OCI-LY7 (cell line): ENCODE results near the gene KNG1. TPM values are rescaled to one million over a fixed set of nuclear protein-coding genes. Genes with fewer than 3 reads are reported as not detected.

ENCODE experiments used
- BruUV-seq: library from RNA; stranded (reverse); fragments of 400-500 nt; replicated peaks from 2 replicates; lab custom pipeline; 2021; lab: Mats Ljungman, UMichigan
- CTCF ChIA-PET: fragments of 300-600 bp; sonication (Branson Sonifier 250); formaldehyde crosslinking; loops from one replicate; lab custom pipeline; 2022; ENCODE audit warnings: antibody characterized with exemption; ENCODE audit not compliant: unreplicated experiment; lab: Charles Lee
- POLR2A ChIA-PET: fragments of 300-600 bp; sonication (Branson Sonifier 250); formaldehyde crosslinking; loops from one replicate; lab custom pipeline; 2022; ENCODE audit warnings: antibody characterized with exemption; lab: Charles Lee
- DNase-seq: peaks from one replicate; pipeline ENCODE4 v3.0.0-alpha.2; 2015; ENCODE audit warnings: low spot score
- H2AFZ ChIP-seq: fragments of 200-600 bp; sonication (generic), shearing (Covaris generic); 2 replicates; pipeline ENCODE4 v1.6.1; 2014; ENCODE audit warnings: mild to moderate bottlenecking, antibody characterized with exemption, low read length, moderate library complexity
- H3K27ac ChIP-seq: fragments of 200-600 bp; sonication (generic); 2 replicates; pipeline ENCODE4 v1.5.1; 2014; ENCODE audit warnings: mixed run types, low read depth, mild to moderate bottlenecking, moderate library complexity, low read length, inconsistent platforms; ENCODE audit not compliant: poor library complexity, severe bottlenecking
- H3K36me3 ChIP-seq: fragments of 200-600 bp; sonication (generic); 2 replicates; pipeline ENCODE4 v1.6.1; 2014; ENCODE audit warnings: mild to moderate bottlenecking, antibody characterized with exemption, low read length, moderate library complexity, mixed read lengths; ENCODE audit not compliant: insufficient read depth
- H3K4me1 ChIP-seq: fragments of 200-600 bp; sonication (generic); 2 replicates; pipeline ENCODE4 v1.5.1; 2014; ENCODE audit warnings: mild to moderate bottlenecking, low read length; ENCODE audit not compliant: insufficient read depth, poor library complexity, severe bottlenecking
- H3K4me2 ChIP-seq: fragments of 200-600 bp; sonication (generic); 2 replicates; pipeline ENCODE4 v1.6.1; 2014; ENCODE audit warnings: mild to moderate bottlenecking, low read length
- H3K4me3 ChIP-seq: fragments of 200-600 bp; sonication (generic); 2 replicates; pipeline ENCODE4 v1.5.1; 2014; ENCODE audit warnings: mild to moderate bottlenecking, low read depth, low read length; ENCODE audit not compliant: poor library complexity, severe bottlenecking
- H3K79me2 ChIP-seq: fragments of 200-600 bp; sonication (generic); 2 replicates; pipeline ENCODE4 v1.6.1; 2016; ENCODE audit warnings: low read depth, mild to moderate bottlenecking, low read length, moderate library complexity, mixed read lengths; ENCODE audit not compliant: insufficient read depth
- H3K9me2 ChIP-seq: fragments of 200-600 bp; sonication (generic); 2 replicates; pipeline ENCODE4 v1.6.1; 2016; ENCODE audit warnings: mild to moderate bottlenecking, low read length, mixed read lengths; ENCODE audit not compliant: insufficient read depth
- H3K9me3 ChIP-seq: fragments of 200-600 bp; sonication (generic); 2 replicates; pipeline ENCODE4 v1.6.1; 2014; ENCODE audit warnings: mild to moderate bottlenecking, mixed run types, low read length, mixed read lengths
- H4K20me1 ChIP-seq: fragments of 200-600 bp; sonication (generic); 2 replicates; pipeline ENCODE4 v1.6.1; 2014; ENCODE audit warnings: mild to moderate bottlenecking, antibody characterized with exemption, low read length, moderate library complexity, mixed read lengths; ENCODE audit not compliant: insufficient read depth
- CTCF ChIP-seq: fragments of 200-600 bp; sonication (generic); conservative IDR thresholded peaks from 2 replicates; pipeline ENCODE4 v1.5.1; 2014; ENCODE audit warnings: mild to moderate bottlenecking, antibody characterized with exemption, low read length, moderate library complexity, mixed read lengths
- EZH2phosphoT487 ChIP-seq: fragments of 200-600 bp; sonication (generic); IDR thresholded peaks from 2 replicates; pipeline ENCODE4 v1.6.1; 2018; ENCODE audit warnings: low read depth, borderline replicate concordance, mild to moderate bottlenecking, mixed run types, antibody characterized with exemption, low read length, moderate library complexity, mixed read lengths
- intact Hi-C: fragments of 100-400 bp; cut with micrococcal nuclease; formaldehyde crosslinking; loops from one replicate; pipeline ENCODE4 v1.10.0; 2022; ENCODE audit not compliant: unreplicated experiment
- total RNA-seq, 2 experiments: library from RNA; depleted of rRNA in 1 of 2; stranded (reverse); fragments of >200 nt in 1 of 2; shearing (Covaris generic) in 1 of 2; gene quantifications; 2 replicates each; pipeline ENCODE4 v1.2.3, GENCODE V29; 2014 to 2022

KNG1 gene
- total RNA-seq, 2 experiments from 2014 or later: not detected

- intact Hi-C loops: no loop called here
- no peaks in the 10 kb centered on the region for H3K9me2 ChIP-seq
- H3K9me3 ChIP-seq: no peaks in the 10 kb centered on the region
- no peak for DNase-seq
- H3K4me2 ChIP-seq: no peak overlapping the region
- ChIA-PET POLR2A (interaction anchor here (0.5 to 1.0 kb wide), 2 partner anchors 26 to 386 kb away, joined by 3 read pairs; no protein-coding TSS in a partner anchor), CTCF (no interaction called here)
- TF ChIP-seq EZH2phosphoT487: no peak
- no peak for TF ChIP-seq CTCF
- BruUV-seq: no TSS peak
- no peaks in the 10 kb centered on the region for H3K4me1 ChIP-seq
- no peak overlapping the region for H3K27ac ChIP-seq
- no peaks in the 10 kb centered on the region for H4K20me1 ChIP-seq
- no peaks in the 10 kb centered on the region for H3K79me2 ChIP-seq
- no peak overlapping the region for H2AFZ ChIP-seq
- H3K4me3 ChIP-seq: no peak overlapping the region
- H3K36me3 ChIP-seq: no peaks in the 10 kb centered on the region
Measured at GRCh38 chr3:186693843-186694242, 23.3 kb upstream of the KNG1 start.

- H3K4me1 ChIP-seq: no peaks in the 10 kb centered on the region
- BruUV-seq: no TSS peak
- no peak overlapping the region for H3K4me3 ChIP-seq
- no peak for DNase-seq
- ChIA-PET POLR2A (interaction anchor here (1.0 kb wide), 1 partner anchor 26 kb away, joined by 3 read pairs; no protein-coding TSS in a partner anchor), CTCF (no interaction called here)
- no peaks in the 10 kb centered on the region for H3K36me3 ChIP-seq
- H3K79me2 ChIP-seq: no peaks in the 10 kb centered on the region
- no peaks in the 10 kb centered on the region for H3K9me3 ChIP-seq
- TF ChIP-seq EZH2phosphoT487 (no peak), CTCF (no peak)
- no peaks in the 10 kb centered on the region for H4K20me1 ChIP-seq
- H3K27ac ChIP-seq: no peak overlapping the region
- intact Hi-C loops: no loop called here
- no peaks in the 10 kb centered on the region for H3K9me2 ChIP-seq
- no peak overlapping the region for H2AFZ ChIP-seq
- no peak overlapping the region for H3K4me2 ChIP-seq
Measured at GRCh38 chr3:186694288-186695032, 22.7 kb upstream of the KNG1 start.

GRCh38 chr3:186696522-186696921 lies 20.6 kb upstream of the KNG1 start:
- POLR2A ChIA-PET: no interaction called here
- TF ChIP-seq EZH2phosphoT487 (no peak), CTCF (no peak)
- intact Hi-C loops: no loop called here
- Histone ChIP-seq H3K79me2 (no peaks in the 10 kb centered on the region), H3K4me3 (no peak overlapping the region), H3K36me3 (no peaks in the 10 kb centered on the region), H2AFZ (no peak overlapping the region), H3K9me2 (no peaks in the 10 kb centered on the region), H3K27ac (no peak overlapping the region), H4K20me1 (no peaks in the 10 kb centered on the region), H3K9me3 (no peaks in the 10 kb centered on the region), H3K4me2 (no peak overlapping the region), H3K4me1 (no peaks in the 10 kb centered on the region)
- no TSS peak for BruUV-seq
- no peak for DNase-seq
- CTCF ChIA-PET: no interaction called here
